ENCODE results near the gene GLT1D1.

DNA sequence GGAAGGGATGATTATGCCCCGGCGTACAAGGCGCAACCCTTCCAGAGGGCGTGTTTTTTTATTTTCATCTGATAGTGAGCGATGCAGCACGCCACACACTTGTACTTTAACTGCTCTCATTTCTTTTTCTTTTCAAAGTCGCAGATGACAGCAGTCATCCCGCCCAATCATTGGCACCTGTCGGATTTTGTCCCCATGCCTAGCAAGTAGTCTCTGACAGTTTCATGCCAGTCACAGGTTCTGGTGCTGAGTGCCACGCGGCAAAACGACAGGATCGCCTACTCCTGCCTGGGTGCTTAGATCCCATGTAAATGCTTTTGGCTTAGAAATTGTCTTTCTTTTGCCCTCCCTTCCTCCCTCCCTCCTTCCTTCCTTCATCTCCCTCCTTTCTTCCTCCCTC lies 117.7 kb downstream of the GLT1D1 start:
- TF ChIP-seq POLR2AphosphoS5 (IDR thresholded peaks at IDR 0.05; ENCODE audit: low read depth, low read length) (no peak), SIN3A (IDR thresholded peaks at IDR 0.05; ENCODE audit: borderline replicate concordance, insufficient read depth, low read length) (no peak), TAF1 (IDR thresholded peaks at IDR 0.05; ENCODE audit: borderline replicate concordance, insufficient read depth, low read length) (no peak), FOXP2 (optimal IDR thresholded peaks at IDR 0.05; ENCODE audit: borderline replicate concordance, extremely low read depth, extremely low read length, insufficient read depth) (no peak)
- TF ChIP-seq, protein P1, sequence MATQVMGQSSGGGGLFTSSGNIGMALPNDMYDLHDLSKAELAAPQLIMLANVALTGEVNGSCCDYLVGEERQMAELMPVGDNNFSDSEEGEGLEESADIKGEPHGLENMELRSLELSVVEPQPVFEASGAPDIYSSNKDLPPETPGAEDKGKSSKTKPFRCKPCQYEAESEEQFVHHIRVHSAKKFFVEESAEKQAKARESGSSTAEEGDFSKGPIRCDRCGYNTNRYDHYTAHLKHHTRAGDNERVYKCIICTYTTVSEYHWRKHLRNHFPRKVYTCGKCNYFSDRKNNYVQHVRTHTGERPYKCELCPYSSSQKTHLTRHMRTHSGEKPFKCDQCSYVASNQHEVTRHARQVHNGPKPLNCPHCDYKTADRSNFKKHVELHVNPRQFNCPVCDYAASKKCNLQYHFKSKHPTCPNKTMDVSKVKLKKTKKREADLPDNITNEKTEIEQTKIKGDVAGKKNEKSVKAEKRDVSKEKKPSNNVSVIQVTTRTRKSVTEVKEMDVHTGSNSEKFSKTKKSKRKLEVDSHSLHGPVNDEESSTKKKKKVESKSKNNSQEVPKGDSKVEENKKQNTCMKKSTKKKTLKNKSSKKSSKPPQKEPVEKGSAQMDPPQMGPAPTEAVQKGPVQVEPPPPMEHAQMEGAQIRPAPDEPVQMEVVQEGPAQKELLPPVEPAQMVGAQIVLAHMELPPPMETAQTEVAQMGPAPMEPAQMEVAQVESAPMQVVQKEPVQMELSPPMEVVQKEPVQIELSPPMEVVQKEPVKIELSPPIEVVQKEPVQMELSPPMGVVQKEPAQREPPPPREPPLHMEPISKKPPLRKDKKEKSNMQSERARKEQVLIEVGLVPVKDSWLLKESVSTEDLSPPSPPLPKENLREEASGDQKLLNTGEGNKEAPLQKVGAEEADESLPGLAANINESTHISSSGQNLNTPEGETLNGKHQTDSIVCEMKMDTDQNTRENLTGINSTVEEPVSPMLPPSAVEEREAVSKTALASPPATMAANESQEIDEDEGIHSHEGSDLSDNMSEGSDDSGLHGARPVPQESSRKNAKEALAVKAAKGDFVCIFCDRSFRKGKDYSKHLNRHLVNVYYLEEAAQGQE (IDR thresholded peaks at IDR 0.05; ENCODE audit: insufficient read depth in 1 of 2, low read depth in 2 of 2, low read length in 2 of 2): no peak

Data from PFSK-1 (cell line).